Right lung (tissue), 5 donors: ENCODE measurements around the gene KCNE4. TPM values are rescaled to one million over a fixed set of nuclear protein-coding genes. Genes with fewer than 3 reads are reported as not detected.

Experiments
- DNase-seq, 2 donors: peaks; one replicate each; pipeline ENCODE4 v3.0.0-alpha.2; 2013
- polyA plus RNA-seq, 5 donors: library from polyadenylated mRNA; unstranded; fragments of 120-200 nt; gene quantifications; one replicate each; pipeline versions ENCODE4 v1.2.1 to v1.2.3, GENCODE V29; 2013; ENCODE audit warnings: inconsistent platforms in 1 of 5, low replicate concordance in 1 of 5; ENCODE audit not compliant: insufficient read length in 5 of 5, insufficient read depth in 1 of 5

KCNE4 gene
- polyA plus RNA-seq, 5 donors = 3.7 to 5.3 (median 4.8) TPM

- DNase-seq = no peak
These were observed 12.4 kb upstream of the KCNE4 start for GRCh38 chr2:223039618-223040017.

GRCh38 chr2:223040527-223040926 is 11.5 kb upstream of the KCNE4 start:
- no peak for DNase-seq

- DNase-seq = no peak
These were observed 10.4 kb upstream of the KCNE4 start for GRCh38 chr2:223041527-223042109.

- DNase-seq = no peak
These were observed 9.7 kb upstream of the KCNE4 start for GRCh38 chr2:223042284-223042683.

GRCh38 chr2:223042704-223043118 is 9.3 kb upstream of the KCNE4 start:
- DNase-seq = no peak

GRCh38 chr2:223043164-223043941 is 8.6 kb upstream of the KCNE4 start:
- no peak for DNase-seq

- DNase-seq = no peak
These were observed 7.7 kb upstream of the KCNE4 start for GRCh38 chr2:223044092-223044836.

- no peak for DNase-seq
These were observed 6.9 kb upstream of the KCNE4 start for GRCh38 chr2:223044916-223045700.

- DNase-seq = no peak
These were observed 5.4 kb upstream of the KCNE4 start for GRCh38 chr2:223046470-223047040.

- DNase-seq = no peak
These were observed 4.7 kb upstream of the KCNE4 start for GRCh38 chr2:223047260-223047761.

GRCh38 chr2:223048519-223048918 is 3.5 kb upstream of the KCNE4 start:
- no peak for DNase-seq

- no peak for DNase-seq
These were observed 2.6 kb upstream of the KCNE4 start for GRCh38 chr2:223049356-223049755.

- no peak for DNase-seq
These were observed 1.8 kb upstream of the KCNE4 start for GRCh38 chr2:223050188-223050587.

- DNase-seq = no peak
These were observed 988 bp upstream of the KCNE4 start for GRCh38 chr2:223050900-223051504.

GRCh38 chr2:223052548-223053483 is 826 bp downstream of the KCNE4 start:
- DNase-seq = peak in 1 of 2 donors; percentile 41

- DNase-seq = no peak
These were observed 1.6 kb downstream of the KCNE4 start for GRCh38 chr2:223053484-223054192.

GRCh38 chr2:223054193-223054781 is 2.3 kb downstream of the KCNE4 start:
- peak; percentile 83 to 89 for DNase-seq

GRCh38 chr2:223055140-223055539 is 3.1 kb downstream of the KCNE4 start:
- DNase-seq = peak; percentile 94 to 96

- no peak for DNase-seq
These were observed 3.8 kb downstream of the KCNE4 start for GRCh38 chr2:223055836-223056235.
